Suppressor macrophage treated with lipopolysaccharide for 1 hour (primary cell): ENCODE data around the gene TLL2.

Experiments used
- DNase-seq, 3 donors: peaks; one replicate each; pipeline ENCODE4 v3.0.0-alpha.2; 2020 to 2022

Gene TLL2

GRCh38 chr10:96387601-96388000 lies 126.1 kb downstream of the TLL2 start:
- no peak for DNase-seq

- DNase-seq: no peak
These were observed 126.6 kb downstream of the TLL2 start for GRCh38 chr10:96387161-96387560.

- DNase-seq: no peak
These were observed 129.2 kb downstream of the TLL2 start for GRCh38 chr10:96384506-96384905.

- peak; percentile 84 to 86 (median 84) for DNase-seq
These were observed 132.9 kb downstream of the TLL2 start for GRCh38 chr10:96380821-96381220.

- peak in 1 of 3 donors; percentile 13 for DNase-seq
These were observed 134.0 kb downstream of the TLL2 start for GRCh38 chr10:96379758-96380157.

GRCh38 chr10:96378741-96379140 lies 135.0 kb downstream of the TLL2 start:
- DNase-seq: no peak

GRCh38 chr10:96377816-96378294 lies 135.9 kb downstream of the TLL2 start:
- no peak for DNase-seq

- no peak for DNase-seq
These were observed 137.2 kb downstream of the TLL2 start for GRCh38 chr10:96376483-96376882.

GRCh38 chr10:96374985-96375830 lies 138.5 kb downstream of the TLL2 start:
- DNase-seq: peak; percentile 92 to 96 (median 93)

GRCh38 chr10:96374639-96374984 lies 139.1 kb downstream of the TLL2 start:
- no peak for DNase-seq

- DNase-seq: no peak
These were observed 139.7 kb downstream of the TLL2 start for GRCh38 chr10:96374004-96374403.

GRCh38 chr10:96371356-96371755 lies 142.4 kb downstream of the TLL2 start:
- DNase-seq: no peak

GRCh38 chr10:96370584-96371157 lies 143.1 kb downstream of the TLL2 start:
- peak; percentile 65 to 76 (median 65) for DNase-seq

- no peak for DNase-seq
These were observed 143.7 kb downstream of the TLL2 start for GRCh38 chr10:96369890-96370583.

- DNase-seq: no peak
These were observed 144.8 kb downstream of the TLL2 start for GRCh38 chr10:96368971-96369370.

GRCh38 chr10:96367470-96367869 lies 146.3 kb downstream of the TLL2 start:
- DNase-seq: no peak

- no peak for DNase-seq
These were observed 147.2 kb downstream of the TLL2 start for GRCh38 chr10:96366508-96366907.

GRCh38 chr10:96365571-96365970 lies 148.2 kb downstream of the TLL2 start:
- no peak for DNase-seq

GRCh38 chr10:96360766-96361165 lies 153.0 kb downstream of the TLL2 start:
- DNase-seq: no peak

- DNase-seq: no peak
These were observed 153.4 kb downstream of the TLL2 start for GRCh38 chr10:96360331-96360730.

GRCh38 chr10:96359616-96360015 lies 154.1 kb downstream of the TLL2 start:
- no peak for DNase-seq

- no peak for DNase-seq
These were observed 154.7 kb downstream of the TLL2 start, which contains the start of gene OPALIN for GRCh38 chr10:96358851-96359540. Gene OPALIN, minus strand, starts transcription at chr10:96359002. Its CDS starts 106 bp downstream, at chr10:96358896.

- DNase-seq: no peak
These were observed 156.6 kb downstream of the TLL2 start for GRCh38 chr10:96357038-96357620.
